GM18858 (cell line): Measurements from ENCODE around the gene MELTF.
"Not testable (repeated sequence)": the region's sequence is repeated elsewhere in the genome, so short reads cannot be mapped to it uniquely, and the experiment has no call there.

Source experiments
- ATAC-seq: cut with Tn5 transposase; IDR thresholded peaks from one replicate; pipeline ENCODE4 v1.9.1; 2021; ENCODE audit not compliant: unreplicated experiment

The MELTF gene

GRCh38 chr3:197029511-197030167, at the start of gene MELTF:
TSS of gene MELTF (minus strand) at chr3:197029817. CDS start at chr3:197029702, 115 bp downstream.
- peak; percentile 71 for ATAC-seq

- ATAC-seq = no peak
Observed at GRCh38 chr3:197076415-197076814, 46.8 kb upstream of the MELTF start.

GRCh38 chr3:197068077-197068476, 38.5 kb upstream of the MELTF start:
- ATAC-seq = no peak

- ATAC-seq = no peak
Observed at GRCh38 chr3:197064771-197065170, 35.2 kb upstream of the MELTF start.

GRCh38 chr3:197062446-197062845, 32.8 kb upstream of the MELTF start:
- ATAC-seq = no peak

GRCh38 chr3:197051637-197052036, 22.0 kb upstream of the MELTF start:
- ATAC-seq = not testable (repeated sequence)

DNA sequence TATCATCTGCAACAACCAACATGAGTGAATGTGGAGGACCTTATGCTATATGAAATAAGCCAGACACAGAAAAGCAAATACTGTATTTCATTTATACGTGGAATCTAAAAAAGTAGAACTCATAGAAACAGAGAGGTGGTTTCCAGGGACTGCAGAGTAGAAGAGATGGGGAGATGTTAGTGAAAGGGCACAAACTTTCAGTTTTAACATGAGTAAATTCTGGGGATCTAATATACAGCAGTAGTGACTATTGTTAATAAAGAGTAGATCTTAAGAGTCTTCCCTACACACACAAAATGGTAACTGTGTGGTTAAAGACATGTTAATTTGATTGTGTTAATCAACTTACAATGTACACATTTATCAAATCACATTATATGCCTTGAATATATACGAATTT, 20.9 kb upstream of the MELTF start:
- ATAC-seq = peak; percentile 54

- ATAC-seq = no peak
Observed at GRCh38 chr3:197042539-197042938, 12.9 kb upstream of the MELTF start.

DNA sequence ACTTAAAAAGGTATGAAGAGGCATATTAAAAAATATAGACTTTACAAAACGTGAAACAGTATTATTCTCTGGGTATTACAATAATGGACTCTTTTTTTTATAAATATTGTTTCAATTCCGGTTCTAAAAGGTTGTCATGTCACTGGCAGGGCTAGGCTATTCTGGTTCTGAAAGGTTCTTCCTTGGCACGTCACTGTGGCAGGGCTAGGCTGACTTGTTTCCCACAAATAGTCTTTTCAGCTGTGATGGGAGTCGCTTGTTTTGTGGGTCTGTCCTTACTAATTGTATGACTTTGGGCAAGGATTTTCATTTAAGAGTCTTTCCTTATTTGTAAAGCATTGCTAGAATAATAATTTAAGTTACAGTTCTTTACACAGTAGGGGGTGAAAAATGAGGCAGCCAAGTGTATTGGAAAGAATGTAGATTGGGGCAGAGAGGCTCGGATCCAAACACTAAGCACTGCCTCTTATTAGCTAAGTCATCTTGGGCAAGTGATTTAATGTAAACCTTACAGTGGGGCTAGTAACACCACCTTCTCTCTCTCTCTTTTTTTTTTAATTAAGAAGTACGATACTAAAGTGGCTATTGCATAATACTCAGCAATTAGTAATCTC, 12.4 kb upstream of the MELTF start:
- ATAC-seq = no peak

- no peak for ATAC-seq
Observed at GRCh38 chr3:197040658-197041057, 11.0 kb upstream of the MELTF start.

DNA sequence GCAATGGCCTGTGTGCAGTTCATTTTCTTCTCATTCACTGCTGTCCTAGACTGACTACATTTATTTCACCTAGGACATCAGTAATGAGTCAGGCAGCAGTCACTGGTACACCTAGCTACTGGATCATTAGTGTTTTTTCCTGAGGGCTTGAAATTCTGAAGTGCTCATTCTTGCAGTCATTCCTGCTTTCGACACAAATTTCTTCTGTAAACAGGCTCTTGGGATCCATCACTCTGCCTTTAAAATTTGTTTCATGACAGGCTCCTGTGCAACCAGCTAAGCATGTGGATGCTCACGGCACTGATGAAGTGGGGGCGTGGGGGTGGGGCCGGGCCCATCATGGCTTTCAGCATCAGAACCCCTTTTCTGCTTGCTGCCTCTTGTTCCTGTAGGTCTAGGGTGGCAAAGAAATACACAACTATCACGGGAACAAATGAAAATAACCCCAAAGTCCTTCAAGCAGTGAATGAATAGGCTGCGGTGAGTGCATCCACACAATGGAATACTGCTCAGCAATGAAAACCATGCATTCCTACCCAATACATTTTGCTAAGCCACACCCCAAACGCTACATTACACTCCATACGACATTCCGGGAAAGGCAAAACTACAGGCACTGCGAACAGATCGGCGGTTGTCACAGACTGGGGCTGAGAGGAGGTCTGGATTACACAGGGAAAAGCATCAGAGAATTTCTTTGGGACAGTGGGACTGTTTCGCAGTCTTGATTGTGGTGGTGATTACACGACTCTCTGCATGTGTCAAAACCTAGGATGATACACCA, 9.3 kb upstream of the MELTF start:
- no peak for ATAC-seq

DNA sequence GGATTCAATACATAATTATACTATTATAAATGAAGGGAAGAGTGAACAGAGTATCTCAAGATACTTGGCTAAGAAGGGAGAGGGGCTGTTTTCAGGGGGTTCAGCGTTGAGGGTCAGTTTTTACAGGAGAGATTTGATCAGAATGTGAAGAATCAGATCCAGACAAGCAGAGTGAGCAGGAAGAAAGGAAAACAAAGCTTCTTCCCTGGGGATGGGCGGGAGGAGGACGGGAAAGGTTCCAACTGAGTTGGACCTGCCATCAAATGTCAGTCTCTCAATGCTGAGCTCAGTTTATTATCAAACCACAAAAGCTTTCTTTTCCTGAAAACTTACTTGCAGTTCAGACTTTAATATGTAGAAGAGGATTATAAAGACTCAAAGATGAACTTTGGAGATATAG, 6.0 kb upstream of the MELTF start:
- no peak for ATAC-seq

GRCh38 chr3:197034778-197035177, 5.2 kb upstream of the MELTF start:
- ATAC-seq = not testable (repeated sequence)

DNA sequence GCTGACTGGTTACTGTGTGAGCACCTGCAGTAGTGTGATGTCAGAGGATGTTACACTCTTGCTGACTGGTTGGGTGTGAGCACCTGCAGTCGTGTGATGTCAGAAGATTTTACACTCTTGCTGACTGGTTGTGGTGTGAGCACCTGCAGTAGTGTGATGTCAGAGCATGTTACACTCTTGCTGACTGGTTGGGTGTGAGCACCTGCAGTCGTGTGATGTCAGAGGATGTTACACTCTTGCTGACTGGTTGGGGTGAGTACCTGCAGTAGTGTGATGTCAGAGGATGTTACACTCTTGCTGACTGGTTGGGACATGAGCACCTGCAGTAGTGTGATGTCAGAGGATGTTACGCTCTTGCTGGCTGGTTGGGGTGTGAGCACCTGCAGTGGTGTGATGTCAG, 4.1 kb upstream of the MELTF start:
- ATAC-seq = not testable (repeated sequence)

DNA sequence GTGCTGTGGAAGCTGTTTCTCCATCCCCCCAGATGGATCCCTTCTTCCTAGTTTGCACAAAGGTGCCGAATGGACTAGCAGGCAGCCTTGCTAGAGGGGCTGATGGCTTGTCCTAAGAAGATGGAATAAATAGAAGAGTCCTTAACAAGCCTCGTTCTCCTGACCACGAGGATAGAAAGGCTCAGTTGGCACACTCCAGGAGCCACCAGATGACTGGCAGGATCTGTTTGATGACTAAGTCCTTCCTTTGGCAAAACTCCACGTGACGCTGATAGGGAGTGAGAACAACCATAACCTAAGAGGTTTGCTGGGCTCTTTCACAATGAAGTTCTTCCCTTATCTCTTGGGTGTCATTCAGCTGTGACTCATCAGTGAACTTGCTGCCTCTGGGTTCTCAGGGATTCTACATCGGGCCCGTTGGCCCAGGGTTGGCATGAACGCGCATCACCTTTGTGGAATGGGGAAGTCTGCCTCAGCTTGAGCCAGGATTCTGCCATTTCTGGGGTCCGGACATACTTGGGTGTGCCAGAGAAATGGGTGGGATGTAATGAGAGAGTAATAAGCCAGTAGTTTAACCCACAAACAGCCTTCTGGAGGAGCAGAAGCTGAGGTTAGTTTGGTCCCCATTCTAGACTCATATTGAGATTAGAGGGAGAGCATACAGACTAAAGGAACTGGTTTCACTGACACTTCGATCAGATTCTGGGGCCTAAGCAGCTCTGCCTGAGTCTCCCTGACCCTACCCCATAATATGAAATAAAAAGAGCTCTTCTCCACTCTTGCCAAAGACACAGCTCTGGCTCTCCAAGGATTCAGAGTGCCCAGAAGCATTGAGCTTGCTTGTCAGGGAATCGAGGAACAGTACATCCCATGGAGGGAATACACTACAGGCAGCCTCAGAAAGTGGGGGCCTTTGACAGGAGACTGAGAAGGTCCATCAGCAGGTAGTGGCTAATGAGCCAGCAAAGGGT, 2.0 kb upstream of the MELTF start:
- ATAC-seq = no peak

GRCh38 chr3:197030379-197031314, 1.0 kb upstream of the MELTF start:
- ATAC-seq = no peak

GRCh38 chr3:197028728-197029510, 698 bp downstream of the MELTF start:
- ATAC-seq = no peak

GRCh38 chr3:197027896-197028727, 1.5 kb downstream of the MELTF start:
- ATAC-seq = no peak
